HCT116 (cell line): ENCODE measurements around the gene RPLP2. TPM values are rescaled to one million over a fixed set of nuclear protein-coding genes. Genes with fewer than 3 reads are reported as not detected.

Experiments used
- ATAC-seq: fragments of 200-7000 bp; cut with Tn5 transposase; 2 replicates; pipeline ENCODE4 v1.9.1; 2020; ENCODE audit warnings: mild to moderate bottlenecking, moderate library complexity
- BruUV-seq: library from RNA; stranded (reverse); fragments of 400-500 nt; replicated peaks from 2 replicates; lab custom pipeline; 2021; lab: Mats Ljungman, UMichigan
- CTCF ChIA-PET: fragments of 300-600 bp; sonication (Branson Sonifier 250); formaldehyde crosslinking; loops from one replicate; lab custom pipeline; 2021; ENCODE audit warnings: antibody characterized with exemption; lab: Charles Lee
- POLR2A ChIA-PET: fragments of 300-600, 350-600 bp; sonication (Branson Sonifier 250); formaldehyde crosslinking; loops from one replicate; lab custom pipeline; 2021; ENCODE audit warnings: antibody characterized with exemption; lab: Charles Lee
- RAD21 ChIA-PET, 2 experiments: fragments of 300-600 bp; sonication (Branson Sonifier 250); formaldehyde crosslinking; loops; one replicate each; lab custom pipeline; 2023; ENCODE audit warnings: low total read pairs in 2 of 2; ENCODE audit not compliant: uncharacterized antibody in 2 of 2, unreplicated experiment in 2 of 2, low non-redundant PET in 1 of 2; lab: Charles Lee
- DNase-seq: peaks from one replicate; pipeline ENCODE4 v3.0.0-alpha.2; 2010; ENCODE audit warnings: low read depth, low spot score
- H2AFZ ChIP-seq: fragments of 200-600 bp; shearing (Covaris generic), sonication (generic); 2 replicates; pipeline ENCODE4 v1.6.1; 2017; ENCODE audit warnings: low read depth, mixed run types, mixed read lengths, antibody characterized with exemption, low read length; ENCODE audit not compliant: poor library complexity, severe bottlenecking
- H3K27ac ChIP-seq: 2 replicates; pipeline ENCODE4 v1.5.1; 2012; ENCODE audit warnings: low read depth, low read length
- H3K27me3 ChIP-seq: fragments of 200-600 bp; sonication (generic); 2 replicates; pipeline ENCODE4 v1.6.1; 2016; ENCODE audit warnings: mixed run types, low read length, mixed read lengths; ENCODE audit not compliant: insufficient read depth
- H3K36me3 ChIP-seq, 2 experiments: fragments of 200-500 bp in 1 of 2; fragments of 200-600 bp in 1 of 2; sonication (Bioruptor generic) in 1 of 2; sonication (generic) in 1 of 2; 2 replicates each; pipeline versions ENCODE4 v1.5.1 to v1.6.1; 2014 to 2016; ENCODE audit warnings: low read length in 2 of 2, inconsistent platforms in 1 of 2, mixed read lengths in 1 of 2, mixed run types in 1 of 2; ENCODE audit not compliant: insufficient read depth in 2 of 2, control insufficient read depth in 1 of 2
- H3K4me1 ChIP-seq, 2 experiments: fragments of 200-600 bp in 1 of 2; sonication (generic) in 1 of 2; 2 replicates each; pipeline versions ENCODE4 v1.5.1 to v1.6.1; 2012 to 2017; ENCODE audit warnings: low read length in 2 of 2, inconsistent platforms in 1 of 2, mild to moderate bottlenecking in 1 of 2, mixed read lengths in 1 of 2, mixed run types in 1 of 2, moderate library complexity in 1 of 2; ENCODE audit not compliant: insufficient read depth in 2 of 2, control insufficient read depth in 1 of 2
- H3K4me2 ChIP-seq: fragments of 200-600 bp; sonication (generic); 2 replicates; pipeline ENCODE4 v1.6.1; 2017; ENCODE audit warnings: mixed run types, low read length, mixed read lengths
- H3K4me3 ChIP-seq, 2 experiments: fragments of 200-600 bp in 1 of 2; sonication (generic) in 1 of 2; replicated peaks in 1 of 2; 2 replicates each; pipeline ENCODE4 v1.5.1; 2011 to 2016; ENCODE audit warnings: low read length in 2 of 2, control low read depth in 1 of 2, low read depth in 1 of 2, mild to moderate bottlenecking in 1 of 2, mixed read lengths in 1 of 2, mixed run types in 1 of 2
- H3K79me2 ChIP-seq: fragments of 200-600 bp; sonication (generic); 2 replicates; pipeline ENCODE4 v1.6.1; 2017; ENCODE audit warnings: mild to moderate bottlenecking, mixed run types, low read length, moderate library complexity, mixed read lengths; ENCODE audit not compliant: insufficient read depth
- H3K9ac ChIP-seq: fragments of 200-600 bp; sonication (generic); 2 replicates; pipeline ENCODE4 v1.6.1; 2016; ENCODE audit warnings: low read length, mixed read lengths
- H3K9me2 ChIP-seq: fragments of 200-600 bp; sonication (generic), shearing (Covaris generic); 2 replicates; pipeline ENCODE4 v1.6.1; 2017; ENCODE audit warnings: mixed run types, mild to moderate bottlenecking, moderate library complexity; ENCODE audit not compliant: insufficient read depth
- H3K9me3 ChIP-seq, 2 experiments: fragments of 200-500 bp in 1 of 2; fragments of 200-600 bp in 1 of 2; sonication (Bioruptor generic) in 1 of 2; sonication (generic) in 1 of 2; 2 replicates each; pipeline ENCODE4 v1.6.1; 2014 to 2017; ENCODE audit warnings: low read length in 2 of 2, mixed read lengths in 2 of 2, inconsistent platforms in 1 of 2, low read depth in 1 of 2, mild to moderate bottlenecking in 1 of 2, mixed run types in 1 of 2, moderate library complexity in 1 of 2; ENCODE audit not compliant: control insufficient read depth in 1 of 2, insufficient read depth in 1 of 2
- H4K20me1 ChIP-seq: fragments of 200-600 bp; sonication (generic), shearing (Covaris generic); 2 replicates; pipeline ENCODE4 v1.6.1; 2017; ENCODE audit warnings: mixed run types, mild to moderate bottlenecking, moderate library complexity; ENCODE audit not compliant: insufficient read depth
- EGR1 ChIP-seq: IDR thresholded peaks from 2 replicates; pipeline ENCODE4 v1.6.1; 2012; ENCODE audit warnings: low read depth
- ELF1 ChIP-seq: IDR thresholded peaks from 2 replicates; pipeline ENCODE4 v1.6.1; 2012; ENCODE audit warnings: low read depth, borderline replicate concordance
- EZH2phosphoT487 ChIP-seq: fragments of 200-600 bp; IDR thresholded peaks from 2 replicates; pipeline ENCODE4 v1.6.1; 2018; ENCODE audit warnings: antibody characterized with exemption, borderline replicate concordance
- JUND ChIP-seq: IDR thresholded peaks from 2 replicates; pipeline ENCODE4 v1.6.1; 2012
- POLR2AphosphoS5 ChIP-seq: IDR thresholded peaks from 2 replicates; pipeline ENCODE4 v1.6.1; 2011; ENCODE audit warnings: mild to moderate bottlenecking, low read depth, low read length, moderate library complexity
- SIN3A ChIP-seq: IDR thresholded peaks from 2 replicates; pipeline ENCODE4 v1.6.1; 2012; ENCODE audit warnings: low read depth
- SP1 ChIP-seq: IDR thresholded peaks from 2 replicates; pipeline ENCODE4 v1.6.1; 2012; ENCODE audit warnings: low read depth
- TCF7L2 ChIP-seq: IDR thresholded peaks from 2 replicates; pipeline ENCODE4 v1.7.0; 2011; ENCODE audit warnings: borderline replicate concordance, inconsistent platforms; ENCODE audit not compliant: insufficient read depth, insufficient read length; ENCODE audit errors: extremely low read depth
- YY1 ChIP-seq: IDR thresholded peaks from 2 replicates; pipeline ENCODE4 v1.6.1; 2011; ENCODE audit warnings: low read length, low read depth, moderate library complexity, mild to moderate bottlenecking; ENCODE audit not compliant: insufficient replicate concordance; ENCODE audit errors: extremely low read depth
- ZFX ChIP-seq: fragments of 450-650 bp; IDR thresholded peaks from 2 replicates; pipeline ENCODE4 v1.6.1; 2017
- ZNF274 ChIP-seq: fragments of 200-500 bp; sonication (Bioruptor generic); IDR thresholded peaks from 2 replicates; pipeline ENCODE4 v1.6.1; 2014; ENCODE audit warnings: mild to moderate bottlenecking, low read depth, low read length, inconsistent platforms
- intact Hi-C: fragments of 100-400 bp; cut with micrococcal nuclease; formaldehyde crosslinking; loops from 2 replicates; pipeline ENCODE4 v1.10.0; 2022
- total RNA-seq: library from RNA; stranded (reverse); gene quantifications from one replicate; pipeline ENCODE4 v1.2.1, GENCODE V29; 2021; ENCODE audit not compliant: unreplicated experiment
- TF ChIP-seq, protein P1 (sequence below): IDR thresholded peaks from 2 replicates; pipeline ENCODE4 v1.6.1; 2012
- TF ChIP-seq, protein P2 (sequence below): IDR thresholded peaks from 2 replicates; pipeline ENCODE4 v1.6.1; 2012; ENCODE audit warnings: low read depth
- TF ChIP-seq, protein P3 (sequence below): IDR thresholded peaks from 2 replicates; pipeline ENCODE4 v1.6.1; 2011; ENCODE audit warnings: mild to moderate bottlenecking, low read length, moderate library complexity; ENCODE audit not compliant: insufficient replicate concordance; ENCODE audit errors: extremely low read depth

Gene RPLP2
- total RNA-seq, 1 experiment from 2014 or later = 3,615 TPM

- ChIA-PET CTCF (no interaction called here), POLR2A (interaction anchor here (0.8 to 2.7 kb wide), 9 partner anchors 7 to 25 kb away, joined by 3 to 45 read pairs (median 9); partner anchors contain the start of genes CD151, CRACR2B and RPLP2), RAD21 (no interaction called here)
- Histone ChIP-seq H3K9me2 (no peaks in the 10 kb centered on the region), H4K20me1 (no peaks in the 10 kb centered on the region), H2AFZ (no peak overlapping the region), H3K4me1 (peaks cover 34 to 48% of the 10 kb centered on the region in 2 experiments), H3K27ac (peak overlapping the region; percentile 44), H3K9me3 (no peaks in the 10 kb centered on the region), H3K27me3 (no peaks in the 10 kb centered on the region), H3K9ac (peak overlapping the region; percentile 90), H3K4me2 (peak overlapping the region; percentile 81), H3K4me3 (peak overlapping the region; percentile 65 to 77), H3K36me3 (no peaks in the 10 kb centered on the region), H3K79me2 (peaks cover 22% of the 10 kb centered on the region)
- intact Hi-C loops = no loop called here
- no TSS peak for BruUV-seq
- DNase-seq (no peak), ATAC-seq (peak; percentile 27)
- TF ChIP-seq JUND = no peak
- no peak for TF ChIP-seq SIN3A
- TF ChIP-seq YY1 = no peak
- TF ChIP-seq ZNF274 = no peak
- TF ChIP-seq, protein P1, sequence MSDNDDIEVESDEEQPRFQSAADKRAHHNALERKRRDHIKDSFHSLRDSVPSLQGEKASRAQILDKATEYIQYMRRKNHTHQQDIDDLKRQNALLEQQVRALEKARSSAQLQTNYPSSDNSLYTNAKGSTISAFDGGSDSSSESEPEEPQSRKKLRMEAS = no peak
- no peak for TF ChIP-seq ZFX
- no peak for TF ChIP-seq EGR1
- no peak for TF ChIP-seq POLR2AphosphoS5
- no peak for TF ChIP-seq SP1
- TF ChIP-seq, protein P2, sequence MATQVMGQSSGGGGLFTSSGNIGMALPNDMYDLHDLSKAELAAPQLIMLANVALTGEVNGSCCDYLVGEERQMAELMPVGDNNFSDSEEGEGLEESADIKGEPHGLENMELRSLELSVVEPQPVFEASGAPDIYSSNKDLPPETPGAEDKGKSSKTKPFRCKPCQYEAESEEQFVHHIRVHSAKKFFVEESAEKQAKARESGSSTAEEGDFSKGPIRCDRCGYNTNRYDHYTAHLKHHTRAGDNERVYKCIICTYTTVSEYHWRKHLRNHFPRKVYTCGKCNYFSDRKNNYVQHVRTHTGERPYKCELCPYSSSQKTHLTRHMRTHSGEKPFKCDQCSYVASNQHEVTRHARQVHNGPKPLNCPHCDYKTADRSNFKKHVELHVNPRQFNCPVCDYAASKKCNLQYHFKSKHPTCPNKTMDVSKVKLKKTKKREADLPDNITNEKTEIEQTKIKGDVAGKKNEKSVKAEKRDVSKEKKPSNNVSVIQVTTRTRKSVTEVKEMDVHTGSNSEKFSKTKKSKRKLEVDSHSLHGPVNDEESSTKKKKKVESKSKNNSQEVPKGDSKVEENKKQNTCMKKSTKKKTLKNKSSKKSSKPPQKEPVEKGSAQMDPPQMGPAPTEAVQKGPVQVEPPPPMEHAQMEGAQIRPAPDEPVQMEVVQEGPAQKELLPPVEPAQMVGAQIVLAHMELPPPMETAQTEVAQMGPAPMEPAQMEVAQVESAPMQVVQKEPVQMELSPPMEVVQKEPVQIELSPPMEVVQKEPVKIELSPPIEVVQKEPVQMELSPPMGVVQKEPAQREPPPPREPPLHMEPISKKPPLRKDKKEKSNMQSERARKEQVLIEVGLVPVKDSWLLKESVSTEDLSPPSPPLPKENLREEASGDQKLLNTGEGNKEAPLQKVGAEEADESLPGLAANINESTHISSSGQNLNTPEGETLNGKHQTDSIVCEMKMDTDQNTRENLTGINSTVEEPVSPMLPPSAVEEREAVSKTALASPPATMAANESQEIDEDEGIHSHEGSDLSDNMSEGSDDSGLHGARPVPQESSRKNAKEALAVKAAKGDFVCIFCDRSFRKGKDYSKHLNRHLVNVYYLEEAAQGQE = no peak
- no peak for TF ChIP-seq ELF1
- TF ChIP-seq TCF7L2 = no peak
- TF ChIP-seq EZH2phosphoT487 = no peak
- TF ChIP-seq, protein P3, sequence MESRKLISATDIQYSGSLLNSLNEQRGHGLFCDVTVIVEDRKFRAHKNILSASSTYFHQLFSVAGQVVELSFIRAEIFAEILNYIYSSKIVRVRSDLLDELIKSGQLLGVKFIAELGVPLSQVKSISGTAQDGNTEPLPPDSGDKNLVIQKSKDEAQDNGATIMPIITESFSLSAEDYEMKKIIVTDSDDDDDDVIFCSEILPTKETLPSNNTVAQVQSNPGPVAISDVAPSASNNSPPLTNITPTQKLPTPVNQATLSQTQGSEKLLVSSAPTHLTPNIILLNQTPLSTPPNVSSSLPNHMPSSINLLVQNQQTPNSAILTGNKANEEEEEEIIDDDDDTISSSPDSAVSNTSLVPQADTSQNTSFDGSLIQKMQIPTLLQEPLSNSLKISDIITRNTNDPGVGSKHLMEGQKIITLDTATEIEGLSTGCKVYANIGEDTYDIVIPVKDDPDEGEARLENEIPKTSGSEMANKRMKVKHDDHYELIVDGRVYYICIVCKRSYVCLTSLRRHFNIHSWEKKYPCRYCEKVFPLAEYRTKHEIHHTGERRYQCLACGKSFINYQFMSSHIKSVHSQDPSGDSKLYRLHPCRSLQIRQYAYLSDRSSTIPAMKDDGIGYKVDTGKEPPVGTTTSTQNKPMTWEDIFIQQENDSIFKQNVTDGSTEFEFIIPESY = no peak
- TF ChIP-seq, all 23 proteins: peak for 0
Measured at GRCh38 chr11:820655-821511, 11.1 kb downstream of the RPLP2 start.
